HG03066 (cell line): Measurements from ENCODE around the gene P3H2.
A peak's percentile ranks its signal among the peaks of the same experiment; 100 is the strongest.
"Not testable (repeated sequence)": the region's sequence is repeated elsewhere in the genome, so short reads cannot be mapped to it uniquely, and the experiment has no call there.

Experiments used
- ATAC-seq: cut with Tn5 transposase; IDR thresholded peaks from one replicate; pipeline ENCODE4 v1.9.1; 2021; ENCODE audit warnings: low read depth; ENCODE audit not compliant: unreplicated experiment

The P3H2 gene

GRCh38 chr3:190120269-190121060, at the start of gene P3H2:
P3H2 (minus strand) TSS chr3:190120897; CDS start chr3:190120731, 166 bp downstream.
- ATAC-seq, result peak; percentile 87

- peak; percentile 63 for ATAC-seq
Measured at GRCh38 chr3:190169877-190170276, 49.2 kb upstream of the P3H2 start.

GRCh38 chr3:190169243-190169642, 48.5 kb upstream of the P3H2 start:
- no peak for ATAC-seq

GRCh38 chr3:190167936-190168680, 47.4 kb upstream of the P3H2 start:
- ATAC-seq, result no peak

- no peak for ATAC-seq
Measured at GRCh38 chr3:190166948-190167347, 46.3 kb upstream of the P3H2 start.

GRCh38 chr3:190165253-190165652, 44.6 kb upstream of the P3H2 start:
- ATAC-seq, result no peak

- ATAC-seq, result not testable (repeated sequence)
Measured at GRCh38 chr3:190162013-190162412, 41.3 kb upstream of the P3H2 start.

GRCh38 chr3:190159902-190160435, 39.3 kb upstream of the P3H2 start:
- no peak for ATAC-seq

- no peak for ATAC-seq
Measured at GRCh38 chr3:190158261-190158660, 37.6 kb upstream of the P3H2 start.

GRCh38 chr3:190155752-190156151, 35.1 kb upstream of the P3H2 start:
- no peak for ATAC-seq

GRCh38 chr3:190150681-190151080, 30.0 kb upstream of the P3H2 start:
- no peak for ATAC-seq

- ATAC-seq, result not testable (repeated sequence)
Measured at GRCh38 chr3:190149830-190150619, 29.3 kb upstream of the P3H2 start.

GRCh38 chr3:190144793-190145192, 24.1 kb upstream of the P3H2 start:
- ATAC-seq, result not testable (repeated sequence)

GRCh38 chr3:190142041-190142440, 21.3 kb upstream of the P3H2 start:
- no peak for ATAC-seq

- ATAC-seq, result no peak
Measured at GRCh38 chr3:190139365-190139764, 18.7 kb upstream of the P3H2 start.

- ATAC-seq, result no peak
Measured at GRCh38 chr3:190132371-190132770, 11.7 kb upstream of the P3H2 start.

GRCh38 chr3:190131329-190131728, 10.6 kb upstream of the P3H2 start:
- ATAC-seq, result no peak

- ATAC-seq, result no peak
Measured at GRCh38 chr3:190130696-190131095, 10.0 kb upstream of the P3H2 start.

- no peak for ATAC-seq
Measured at GRCh38 chr3:190130037-190130436, 9.3 kb upstream of the P3H2 start.

GRCh38 chr3:190127797-190128196, 7.1 kb upstream of the P3H2 start:
- ATAC-seq, result no peak

GRCh38 chr3:190127195-190127594, 6.5 kb upstream of the P3H2 start:
- no peak for ATAC-seq
